OCI-LY7 (cell line): Measurements from ENCODE around the gene GORASP2. TPM values are rescaled to one million over a fixed set of nuclear protein-coding genes. Genes with fewer than 3 reads are reported as not detected.

Source experiments
- BruUV-seq: library from RNA; stranded (reverse); fragments of 400-500 nt; replicated peaks from 2 replicates; lab custom pipeline; 2021; lab: Mats Ljungman, UMichigan
- CTCF ChIA-PET: fragments of 300-600 bp; sonication (Branson Sonifier 250); formaldehyde crosslinking; loops from one replicate; lab custom pipeline; 2022; ENCODE audit warnings: antibody characterized with exemption; ENCODE audit not compliant: unreplicated experiment; lab: Charles Lee
- POLR2A ChIA-PET: fragments of 300-600 bp; sonication (Branson Sonifier 250); formaldehyde crosslinking; loops from one replicate; lab custom pipeline; 2022; ENCODE audit warnings: antibody characterized with exemption; lab: Charles Lee
- DNase-seq: peaks from one replicate; pipeline ENCODE4 v3.0.0-alpha.2; 2015; ENCODE audit warnings: low spot score
- H2AFZ ChIP-seq: fragments of 200-600 bp; sonication (generic), shearing (Covaris generic); 2 replicates; pipeline ENCODE4 v1.6.1; 2014; ENCODE audit warnings: mild to moderate bottlenecking, antibody characterized with exemption, low read length, moderate library complexity
- H3K27ac ChIP-seq: fragments of 200-600 bp; sonication (generic); 2 replicates; pipeline ENCODE4 v1.5.1; 2014; ENCODE audit warnings: mixed run types, low read depth, mild to moderate bottlenecking, moderate library complexity, low read length, inconsistent platforms; ENCODE audit not compliant: poor library complexity, severe bottlenecking
- H3K36me3 ChIP-seq: fragments of 200-600 bp; sonication (generic); 2 replicates; pipeline ENCODE4 v1.6.1; 2014; ENCODE audit warnings: mild to moderate bottlenecking, antibody characterized with exemption, low read length, moderate library complexity, mixed read lengths; ENCODE audit not compliant: insufficient read depth
- H3K4me1 ChIP-seq: fragments of 200-600 bp; sonication (generic); 2 replicates; pipeline ENCODE4 v1.5.1; 2014; ENCODE audit warnings: mild to moderate bottlenecking, low read length; ENCODE audit not compliant: insufficient read depth, poor library complexity, severe bottlenecking
- H3K4me2 ChIP-seq: fragments of 200-600 bp; sonication (generic); 2 replicates; pipeline ENCODE4 v1.6.1; 2014; ENCODE audit warnings: mild to moderate bottlenecking, low read length
- H3K4me3 ChIP-seq: fragments of 200-600 bp; sonication (generic); 2 replicates; pipeline ENCODE4 v1.5.1; 2014; ENCODE audit warnings: mild to moderate bottlenecking, low read depth, low read length; ENCODE audit not compliant: poor library complexity, severe bottlenecking
- H3K79me2 ChIP-seq: fragments of 200-600 bp; sonication (generic); 2 replicates; pipeline ENCODE4 v1.6.1; 2016; ENCODE audit warnings: low read depth, mild to moderate bottlenecking, low read length, moderate library complexity, mixed read lengths; ENCODE audit not compliant: insufficient read depth
- H3K9me2 ChIP-seq: fragments of 200-600 bp; sonication (generic); 2 replicates; pipeline ENCODE4 v1.6.1; 2016; ENCODE audit warnings: mild to moderate bottlenecking, low read length, mixed read lengths; ENCODE audit not compliant: insufficient read depth
- H3K9me3 ChIP-seq: fragments of 200-600 bp; sonication (generic); 2 replicates; pipeline ENCODE4 v1.6.1; 2014; ENCODE audit warnings: mild to moderate bottlenecking, mixed run types, low read length, mixed read lengths
- H4K20me1 ChIP-seq: fragments of 200-600 bp; sonication (generic); 2 replicates; pipeline ENCODE4 v1.6.1; 2014; ENCODE audit warnings: mild to moderate bottlenecking, antibody characterized with exemption, low read length, moderate library complexity, mixed read lengths; ENCODE audit not compliant: insufficient read depth
- EZH2phosphoT487 ChIP-seq: fragments of 200-600 bp; sonication (generic); IDR thresholded peaks from 2 replicates; pipeline ENCODE4 v1.6.1; 2018; ENCODE audit warnings: low read depth, borderline replicate concordance, mild to moderate bottlenecking, mixed run types, antibody characterized with exemption, low read length, moderate library complexity, mixed read lengths
- intact Hi-C: fragments of 100-400 bp; cut with micrococcal nuclease; formaldehyde crosslinking; loops from one replicate; pipeline ENCODE4 v1.10.0; 2022; ENCODE audit not compliant: unreplicated experiment
- total RNA-seq, 2 experiments: library from RNA; depleted of rRNA in 1 of 2; stranded (reverse); fragments of >200 nt in 1 of 2; shearing (Covaris generic) in 1 of 2; gene quantifications; 2 replicates each; pipeline ENCODE4 v1.2.3, GENCODE V29; 2014 to 2022
- TF ChIP-seq, protein P1 (sequence below): fragments of 200-600 bp; sonication (generic); conservative IDR thresholded peaks from 2 replicates; pipeline ENCODE4 v1.5.1; 2014; ENCODE audit warnings: mild to moderate bottlenecking, antibody characterized with exemption, low read length, moderate library complexity, mixed read lengths

The GORASP2 gene
- total RNA-seq, 2 experiments from 2014 or later = 30.7 to 94.3 TPM

DNA sequence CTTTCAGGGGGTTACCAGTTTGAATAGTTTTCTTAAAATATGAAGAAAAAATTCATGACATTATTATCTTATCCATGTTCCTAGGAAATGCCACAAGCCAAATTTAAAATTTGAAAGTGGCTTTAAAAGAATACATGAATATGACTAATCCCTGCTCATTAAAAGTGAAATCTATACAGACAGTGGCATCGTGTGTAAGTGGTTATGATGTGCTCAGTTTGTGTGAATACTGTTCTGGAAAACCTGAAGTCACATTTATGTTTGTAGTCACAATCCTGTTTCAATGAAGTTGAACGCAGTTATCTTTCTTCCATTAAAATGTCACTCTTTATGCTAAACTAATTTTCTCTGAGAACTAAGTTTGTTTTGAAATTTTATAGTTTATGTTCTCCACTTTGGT lies 75.8 kb downstream of the GORASP2 start:
- no peak for DNase-seq
- ChIA-PET POLR2A (interaction anchor here (1.3 kb wide), 2 partner anchors 9 to 12 kb away, joined by 4 to 5 read pairs; no protein-coding TSS in a partner anchor), CTCF (no interaction called here)
- Histone ChIP-seq H3K4me3 (no peak overlapping the region), H3K79me2 (no peaks in the 10 kb centered on the region), H3K9me2 (no peaks in the 10 kb centered on the region), H3K27ac (no peak overlapping the region), H3K4me1 (no peaks in the 10 kb centered on the region), H4K20me1 (no peaks in the 10 kb centered on the region), H3K36me3 (peaks cover 100% of the 10 kb centered on the region), H2AFZ (no peak overlapping the region), H3K4me2 (no peak overlapping the region), H3K9me3 (no peaks in the 10 kb centered on the region)
- intact Hi-C loops = no loop called here
- no TSS peak for BruUV-seq
- TF ChIP-seq, protein P1, sequence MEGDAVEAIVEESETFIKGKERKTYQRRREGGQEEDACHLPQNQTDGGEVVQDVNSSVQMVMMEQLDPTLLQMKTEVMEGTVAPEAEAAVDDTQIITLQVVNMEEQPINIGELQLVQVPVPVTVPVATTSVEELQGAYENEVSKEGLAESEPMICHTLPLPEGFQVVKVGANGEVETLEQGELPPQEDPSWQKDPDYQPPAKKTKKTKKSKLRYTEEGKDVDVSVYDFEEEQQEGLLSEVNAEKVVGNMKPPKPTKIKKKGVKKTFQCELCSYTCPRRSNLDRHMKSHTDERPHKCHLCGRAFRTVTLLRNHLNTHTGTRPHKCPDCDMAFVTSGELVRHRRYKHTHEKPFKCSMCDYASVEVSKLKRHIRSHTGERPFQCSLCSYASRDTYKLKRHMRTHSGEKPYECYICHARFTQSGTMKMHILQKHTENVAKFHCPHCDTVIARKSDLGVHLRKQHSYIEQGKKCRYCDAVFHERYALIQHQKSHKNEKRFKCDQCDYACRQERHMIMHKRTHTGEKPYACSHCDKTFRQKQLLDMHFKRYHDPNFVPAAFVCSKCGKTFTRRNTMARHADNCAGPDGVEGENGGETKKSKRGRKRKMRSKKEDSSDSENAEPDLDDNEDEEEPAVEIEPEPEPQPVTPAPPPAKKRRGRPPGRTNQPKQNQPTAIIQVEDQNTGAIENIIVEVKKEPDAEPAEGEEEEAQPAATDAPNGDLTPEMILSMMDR = no peak
- TF ChIP-seq EZH2phosphoT487 = no peak

DNA sequence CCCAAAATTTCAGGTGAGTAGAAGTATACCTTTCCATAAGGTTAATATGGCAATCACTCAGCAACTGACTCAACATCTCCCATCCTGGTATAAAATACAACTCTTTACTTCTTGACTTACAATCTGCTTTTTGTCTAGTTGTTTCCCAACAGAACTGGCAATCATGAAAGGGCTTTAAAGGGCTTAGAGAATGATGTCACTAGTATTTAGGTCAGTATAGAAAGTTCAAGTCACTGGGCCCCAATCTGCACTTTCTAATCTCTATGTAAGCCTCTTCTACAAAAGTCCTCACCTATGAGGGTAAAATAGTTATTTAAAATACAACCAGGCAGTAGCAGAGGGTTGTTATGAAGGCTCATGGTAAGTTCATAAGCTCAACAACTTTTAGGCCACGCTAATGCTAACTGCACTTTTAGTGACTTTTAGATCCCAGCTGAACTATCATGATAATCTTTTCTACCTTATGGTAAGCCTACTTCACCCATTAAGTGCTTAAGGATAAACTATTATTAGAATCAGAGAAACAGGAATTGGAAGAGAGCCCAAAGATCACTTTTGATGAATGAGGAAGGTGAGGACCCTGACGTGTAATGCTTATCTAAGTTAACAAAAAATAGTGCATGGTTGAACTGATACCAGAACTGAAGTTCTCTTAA lies 79.6 kb downstream of the GORASP2 start:
- intact Hi-C loops = no loop called here
- POLR2A ChIA-PET = interaction anchor here (0.9 kb wide), 1 partner anchor 22 kb away, joined by 3 read pairs; no protein-coding TSS in a partner anchor
- peaks cover 98% of the 10 kb centered on the region for H3K36me3 ChIP-seq

More for the DNA sequence above, 79.6 kb downstream of the GORASP2 start:
- no peak for DNase-seq
- H3K27ac ChIP-seq = no peak overlapping the region
- no peaks in the 10 kb centered on the region for H3K9me2 ChIP-seq
- no peaks in the 10 kb centered on the region for H3K79me2 ChIP-seq
- no peak overlapping the region for H2AFZ ChIP-seq
- no peaks in the 10 kb centered on the region for H4K20me1 ChIP-seq
- H3K9me3 ChIP-seq = no peaks in the 10 kb centered on the region
- no peak overlapping the region for H3K4me2 ChIP-seq
- no peak overlapping the region for H3K4me3 ChIP-seq
- H3K4me1 ChIP-seq = no peaks in the 10 kb centered on the region
- TF ChIP-seq, protein P1 = no peak
- no peak for TF ChIP-seq EZH2phosphoT487
- CTCF ChIA-PET = no interaction called here
- BruUV-seq = no TSS peak
